Spleen (tissue), 7 donors: ENCODE results near the gene ACADM.

ENCODE experiments used
- POLR2A ChIP-seq, 3 donors: fragments of 450-650 bp; IDR thresholded peaks; one replicate each; pipeline ENCODE4 v1.5.1; 2017; ENCODE audit warnings: antibody characterized with exemption in 3 of 3, mild to moderate bottlenecking in 1 of 3
- POLR2AphosphoS5 ChIP-seq, 3 donors: sonication (generic); formaldehyde crosslinking; IDR thresholded peaks; one replicate each; pipeline ENCODE4 v1.5.1; 2017; ENCODE audit warnings: antibody characterized with exemption in 3 of 3
- TF ChIP-seq, protein P1 (sequence below), 11 experiments: fragments of 200-600 bp in 7 of 11; fragments of 450-650 bp in 4 of 11; sonication (generic) in 4 of 11; IDR thresholded peaks in 8 of 11; conservative IDR thresholded peaks in 3 of 11; 1 replicate in 7 of 11; 2 replicates in 4 of 11; pipeline versions ENCODE4 v1.4.0 to v1.8.0; 2016 to 2021; ENCODE audit warnings: antibody characterized with exemption in 11 of 11, inconsistent platforms in 4 of 11, mild to moderate bottlenecking in 1 of 11
- donor health status: DM: no; HTN: no; CAD: no; lungs with moderate emphysema.
- donor health status: DM: no; HTN: no; CAD: no.
- donor health status: DM: no; HTN: no; CAD: no.

DNA sequence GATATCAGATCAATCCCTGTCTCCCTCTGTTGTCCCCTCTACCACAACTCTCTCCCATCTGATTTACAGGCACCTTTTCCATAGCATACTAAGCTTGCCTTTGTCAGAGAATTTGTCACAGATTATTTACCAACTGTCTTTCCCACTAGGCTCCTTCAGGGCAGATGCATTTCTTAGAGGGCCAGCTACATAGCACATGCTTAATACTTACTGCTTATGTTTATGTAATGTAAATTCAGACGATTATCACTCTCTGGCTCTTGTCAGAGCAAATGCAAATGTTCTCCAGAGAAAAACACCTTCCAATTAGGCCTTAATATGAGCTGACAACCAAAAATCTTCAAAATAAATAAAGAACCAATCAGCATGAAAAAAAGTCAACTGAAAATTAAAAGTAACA, 46.3 kb downstream of the ACADM start:
- TF ChIP-seq, protein P1, sequence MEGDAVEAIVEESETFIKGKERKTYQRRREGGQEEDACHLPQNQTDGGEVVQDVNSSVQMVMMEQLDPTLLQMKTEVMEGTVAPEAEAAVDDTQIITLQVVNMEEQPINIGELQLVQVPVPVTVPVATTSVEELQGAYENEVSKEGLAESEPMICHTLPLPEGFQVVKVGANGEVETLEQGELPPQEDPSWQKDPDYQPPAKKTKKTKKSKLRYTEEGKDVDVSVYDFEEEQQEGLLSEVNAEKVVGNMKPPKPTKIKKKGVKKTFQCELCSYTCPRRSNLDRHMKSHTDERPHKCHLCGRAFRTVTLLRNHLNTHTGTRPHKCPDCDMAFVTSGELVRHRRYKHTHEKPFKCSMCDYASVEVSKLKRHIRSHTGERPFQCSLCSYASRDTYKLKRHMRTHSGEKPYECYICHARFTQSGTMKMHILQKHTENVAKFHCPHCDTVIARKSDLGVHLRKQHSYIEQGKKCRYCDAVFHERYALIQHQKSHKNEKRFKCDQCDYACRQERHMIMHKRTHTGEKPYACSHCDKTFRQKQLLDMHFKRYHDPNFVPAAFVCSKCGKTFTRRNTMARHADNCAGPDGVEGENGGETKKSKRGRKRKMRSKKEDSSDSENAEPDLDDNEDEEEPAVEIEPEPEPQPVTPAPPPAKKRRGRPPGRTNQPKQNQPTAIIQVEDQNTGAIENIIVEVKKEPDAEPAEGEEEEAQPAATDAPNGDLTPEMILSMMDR (IDR thresholded peaks at IDR 0.05 in 8 of 11, conservative IDR thresholded peaks at IDR 0.05 in 3 of 11), result no peak
- TF ChIP-seq POLR2AphosphoS5 (IDR thresholded peaks at IDR 0.05) (no peak), POLR2A (IDR thresholded peaks at IDR 0.05) (no peak)
